GM18520 (cell line): ENCODE results near the gene ZNF512.
"Not testable (repeated sequence)": the region's sequence is repeated elsewhere in the genome, so short reads cannot be mapped to it uniquely, and the experiment has no call there.

Experiments
- ATAC-seq: cut with Tn5 transposase; IDR thresholded peaks from one replicate; pipeline ENCODE4 v1.9.1; 2021; ENCODE audit not compliant: unreplicated experiment

ZNF512 gene

DNA sequence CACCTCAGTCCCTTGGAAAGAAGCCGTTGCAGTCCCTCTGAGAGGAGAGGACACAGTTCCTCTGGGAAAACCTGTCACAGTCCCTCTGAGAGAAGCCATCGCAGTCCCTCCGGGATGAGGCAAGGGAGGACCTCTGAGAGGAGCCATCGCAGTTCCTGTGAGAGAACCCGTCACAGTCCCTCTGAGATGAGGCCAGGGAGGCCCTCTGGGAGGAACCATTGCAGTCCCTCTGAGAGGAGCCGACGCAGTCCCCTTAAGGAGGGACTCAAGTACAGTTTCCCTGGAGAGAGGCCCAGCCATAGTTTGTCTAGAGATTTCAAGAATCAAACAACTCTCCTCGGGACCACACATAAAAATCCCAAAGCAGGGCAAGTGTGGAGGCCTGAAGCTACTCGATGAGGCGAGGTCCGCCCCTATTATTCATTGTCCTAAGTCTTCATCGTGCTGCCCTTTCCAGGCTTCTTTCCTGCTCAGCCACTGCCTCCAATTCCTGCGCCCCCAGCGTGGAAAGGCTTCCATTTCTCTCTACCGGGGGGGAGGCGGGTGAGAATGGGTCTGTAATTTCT lies 630 bp upstream of the ZNF512 start:
- ATAC-seq = no peak

DNA sequence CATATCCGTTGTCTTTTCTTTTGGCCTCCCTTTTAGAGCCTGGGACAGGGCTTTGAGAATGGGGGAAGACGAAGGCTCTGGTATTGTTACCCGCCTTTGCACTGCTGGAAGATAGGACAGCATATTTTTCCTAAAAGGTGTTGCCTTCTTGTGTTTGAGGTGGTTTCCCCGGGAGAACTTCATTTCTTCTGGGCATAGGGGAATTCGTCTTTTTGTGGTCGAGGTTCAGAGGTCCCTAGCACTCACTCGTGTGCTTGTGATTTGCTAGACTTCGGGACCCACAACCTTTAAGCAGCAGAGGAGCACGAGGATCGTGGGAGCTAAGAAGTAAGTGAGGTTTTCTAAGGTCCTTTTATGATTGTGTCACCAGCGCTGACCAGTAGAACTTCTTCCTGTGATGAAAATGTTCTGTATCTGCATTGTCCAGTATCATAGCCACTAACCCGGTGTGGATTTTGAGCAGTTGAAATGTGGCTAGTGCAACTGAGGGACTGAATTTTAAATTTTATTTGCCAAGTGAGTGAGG lies 611 bp downstream of the ZNF512 start:
- ATAC-seq = no peak

DNA sequence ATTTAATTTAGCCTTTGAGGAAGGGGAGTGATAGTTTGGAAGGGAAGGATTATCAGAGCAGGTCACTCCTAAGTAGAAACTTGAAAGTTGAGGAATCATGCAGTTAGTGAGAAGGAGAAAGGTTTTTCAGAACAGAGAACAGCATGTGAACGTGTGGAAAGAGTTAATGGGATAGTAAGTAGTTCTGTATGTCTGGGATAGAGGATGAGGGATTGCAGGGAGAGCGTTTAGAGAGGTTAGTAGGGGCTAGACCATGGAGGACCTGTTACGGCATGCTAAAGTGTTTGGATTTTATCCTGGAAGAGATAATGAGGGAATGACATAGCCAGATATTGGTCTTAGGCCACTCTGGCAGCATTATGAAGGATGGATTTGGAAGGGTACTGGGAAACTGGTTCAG lies 1.8 kb downstream of the ZNF512 start:
- ATAC-seq = no peak

GRCh38 chr2:27587025-27587424 lies 4.2 kb downstream of the ZNF512 start:
- no peak for ATAC-seq

DNA sequence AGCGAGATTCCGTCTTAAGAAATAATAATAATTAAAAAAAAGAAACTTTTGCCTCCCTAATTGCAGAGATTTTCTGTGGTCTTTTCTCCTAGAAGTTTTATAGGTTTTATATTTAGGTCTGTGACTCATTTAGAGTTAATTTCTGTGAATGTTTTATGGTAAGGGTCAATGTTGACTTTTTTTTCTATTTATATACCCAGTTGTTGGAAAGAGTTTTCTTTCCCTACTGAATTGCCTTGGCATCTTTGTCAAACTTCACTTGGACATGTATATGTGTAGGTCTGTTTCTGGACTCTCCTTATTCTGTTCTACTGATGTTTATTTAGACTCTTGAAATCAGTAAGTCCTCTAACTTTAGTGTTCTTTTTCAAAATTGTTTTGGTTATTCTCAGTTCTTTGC lies 5.5 kb downstream of the ZNF512 start:
- no peak for ATAC-seq

GRCh38 chr2:27591745-27592144 lies 8.9 kb downstream of the ZNF512 start:
- ATAC-seq = no peak

DNA sequence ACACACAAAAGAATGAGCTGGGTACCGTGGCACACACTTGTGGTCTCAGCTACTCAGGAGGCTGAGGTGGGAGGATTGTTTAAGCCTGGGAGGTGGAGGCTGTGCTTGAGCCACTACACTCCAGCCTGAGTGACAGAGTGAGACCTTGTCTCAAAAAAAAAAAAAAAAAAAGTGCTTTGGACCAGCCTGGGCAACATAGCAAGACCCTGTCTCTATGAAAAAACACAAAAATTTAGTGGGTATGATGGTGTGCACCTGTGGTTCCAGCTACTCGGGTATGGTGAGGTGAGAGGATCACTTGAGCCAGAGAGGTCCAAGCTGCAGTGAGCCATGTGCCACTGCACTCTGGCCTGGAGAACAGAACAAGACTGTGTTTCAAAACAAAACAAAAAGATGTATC lies 10.4 kb downstream of the ZNF512 start:
- no peak for ATAC-seq

DNA sequence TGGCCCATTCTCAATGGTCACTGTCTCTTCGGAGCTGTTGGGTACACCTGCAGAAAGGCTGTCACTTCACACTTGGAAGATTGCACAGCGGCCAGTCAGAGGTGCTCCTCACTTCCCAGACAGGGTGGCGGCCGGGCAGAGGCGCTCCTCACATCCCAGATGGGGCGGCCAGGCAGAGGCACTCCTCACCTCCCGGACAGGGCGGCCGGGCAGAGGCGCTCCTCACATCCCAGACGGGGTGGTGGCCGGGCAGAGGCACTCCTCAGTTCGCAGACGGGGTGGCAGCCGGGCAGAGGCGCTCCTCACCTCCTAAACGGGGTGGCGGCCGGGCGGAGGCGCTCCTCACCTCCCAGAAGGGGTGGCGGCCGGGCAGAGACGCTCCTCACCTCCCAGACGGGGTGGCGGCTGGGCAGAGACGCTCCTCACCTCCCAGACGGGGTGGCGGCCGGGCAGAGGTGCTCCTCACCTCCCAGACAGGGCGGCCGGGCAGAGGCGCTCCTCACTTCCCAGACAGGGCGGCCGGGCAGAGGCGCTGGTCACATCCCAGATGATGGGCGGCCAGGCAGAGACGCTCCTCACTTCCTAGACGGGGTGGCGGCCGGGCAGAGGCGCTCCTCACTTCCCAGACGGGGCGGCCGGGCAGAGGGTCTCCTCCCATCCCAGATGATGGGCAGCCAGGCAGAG lies 11.3 kb downstream of the ZNF512 start:
- not testable (repeated sequence) for ATAC-seq

DNA sequence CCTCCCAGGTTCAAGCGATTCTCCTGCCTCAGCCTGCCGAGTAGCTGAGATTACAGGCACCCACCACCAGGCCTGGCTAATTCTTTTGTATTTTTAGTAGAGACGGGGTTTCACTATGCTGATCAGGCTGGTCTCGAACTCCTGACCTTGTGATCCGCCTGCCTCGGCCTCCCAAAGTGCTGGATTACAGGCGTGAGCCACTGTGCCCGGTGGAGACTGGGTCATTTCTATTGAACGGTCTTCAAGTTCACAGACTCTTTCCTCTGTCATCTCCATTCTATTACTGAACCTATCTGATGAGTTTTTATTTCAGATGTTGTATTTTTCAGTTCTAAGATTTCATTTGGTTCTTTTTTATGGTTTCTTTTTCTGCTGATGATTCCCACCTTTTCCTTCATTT lies 12.6 kb downstream of the ZNF512 start:
- ATAC-seq = not testable (repeated sequence)

- ATAC-seq = no peak
These were observed 13.8 kb downstream of the ZNF512 start for GRCh38 chr2:27596627-27597026.

DNA sequence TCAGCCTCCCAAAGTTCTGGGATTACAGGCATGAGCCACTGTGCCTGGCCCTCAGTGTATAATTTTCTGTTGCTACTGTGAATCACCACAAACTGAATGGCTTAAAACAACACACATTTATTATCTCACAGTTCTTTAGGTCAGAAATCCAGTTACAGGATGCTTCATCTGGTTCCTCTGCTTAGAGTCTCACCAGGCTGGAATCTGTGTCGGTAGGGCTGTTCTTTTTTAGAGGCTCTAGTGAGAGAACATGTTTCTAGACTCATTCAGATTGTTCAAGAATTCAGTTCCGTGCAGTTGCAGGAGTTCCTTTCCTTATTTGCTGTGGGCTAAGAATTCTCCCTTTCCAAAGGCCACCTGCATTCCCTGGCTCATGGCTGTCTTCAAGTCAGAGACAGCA lies 23.8 kb downstream of the ZNF512 start:
- no peak for ATAC-seq

GRCh38 chr2:27613985-27614384 lies 31.1 kb downstream of the ZNF512 start:
- no peak for ATAC-seq

GRCh38 chr2:27615316-27615715 lies 32.5 kb downstream of the ZNF512 start:
- no peak for ATAC-seq

DNA sequence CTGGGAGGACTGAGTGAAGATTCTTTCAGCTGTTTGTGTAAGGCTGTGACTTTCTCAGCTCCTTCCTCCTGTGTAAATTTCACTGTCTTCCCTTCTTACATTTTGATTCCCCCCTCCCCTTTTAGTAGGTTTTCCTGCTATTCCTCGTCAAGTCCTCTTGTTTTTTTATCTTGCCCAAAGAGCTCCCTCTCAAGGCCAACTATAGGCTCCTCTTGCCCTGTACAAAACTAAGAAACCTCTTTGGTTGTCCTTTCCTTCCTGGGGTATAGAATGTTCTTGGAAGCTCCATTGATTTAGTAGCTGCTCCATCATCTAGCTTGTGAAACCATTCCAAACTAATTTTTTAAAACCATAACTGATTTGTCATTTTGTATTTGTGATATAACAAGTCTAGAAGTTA lies 38.7 kb downstream of the ZNF512 start:
- ATAC-seq = no peak

DNA sequence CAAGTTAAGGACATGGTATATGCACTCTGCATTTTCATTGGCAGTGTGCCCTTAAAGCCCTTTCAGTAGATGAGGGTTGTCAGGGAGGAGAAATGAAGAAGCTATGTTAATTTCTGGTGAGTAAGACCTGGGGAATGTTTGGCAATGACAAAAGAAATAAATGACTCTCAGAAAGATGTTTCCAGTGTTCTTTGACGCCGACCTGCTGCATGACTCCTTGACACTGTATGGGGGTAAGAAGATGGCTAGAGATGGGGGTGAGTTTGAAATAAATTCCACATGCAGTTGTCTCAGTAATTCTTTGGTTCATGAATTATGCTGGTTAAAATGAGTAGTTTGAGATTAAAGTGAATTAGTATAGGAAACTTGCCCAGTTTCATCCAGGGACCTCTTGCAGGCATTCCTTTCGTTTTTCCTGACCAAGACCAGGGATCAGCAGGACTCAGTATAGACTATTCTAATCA lies 40.1 kb downstream of the ZNF512 start:
- ATAC-seq = no peak

- ATAC-seq = no peak
These were observed 42.1 kb downstream of the ZNF512 start for GRCh38 chr2:27624943-27625342.

DNA sequence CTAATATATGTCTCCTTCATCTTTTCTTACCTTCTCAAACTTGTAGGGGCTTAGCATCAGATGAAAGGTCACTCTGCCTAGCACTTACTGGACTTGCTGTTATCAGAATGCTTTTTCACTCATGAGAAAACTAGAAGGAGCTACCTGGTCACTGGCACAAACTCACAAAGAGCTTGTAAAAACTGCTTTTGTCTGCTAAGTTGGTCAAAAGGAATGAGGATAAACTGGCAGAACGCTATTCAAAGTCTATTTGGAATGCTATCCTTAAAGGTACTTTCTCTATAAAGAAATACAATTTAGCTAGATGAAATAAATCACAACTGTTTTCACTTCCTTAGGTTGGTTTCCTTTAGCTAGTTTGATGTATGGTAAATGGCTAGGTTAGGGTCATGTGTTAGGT lies 43.5 kb downstream of the ZNF512 start:
- not testable (repeated sequence) for ATAC-seq

GRCh38 chr2:27626921-27627320 lies 44.1 kb downstream of the ZNF512 start:
- not testable (repeated sequence) for ATAC-seq

GRCh38 chr2:27627963-27628766 lies 45.3 kb downstream of the ZNF512 start:
- no peak for ATAC-seq

- ATAC-seq = peak; percentile 95
These were observed 46.2 kb downstream of the ZNF512 start, which contains the start of the genes CCDC121 and GPN1 for GRCh38 chr2:27628767-27629709. Gene CCDC121 (minus strand): TSS chr2:27629012. CDS start chr2:27627799, 1,213 bp downstream. Gene GPN1 (plus strand): TSS chr2:27629050. CDS start chr2:27629059, 9 bp downstream.
